HG03442 (cell line): ENCODE results near the gene BCL11B.

Experiments used
- ATAC-seq: cut with Tn5 transposase; IDR thresholded peaks from one replicate; pipeline ENCODE4 v1.9.1; 2021; ENCODE audit warnings: mild to moderate bottlenecking, moderate library complexity; ENCODE audit not compliant: unreplicated experiment

BCL11B gene

DNA sequence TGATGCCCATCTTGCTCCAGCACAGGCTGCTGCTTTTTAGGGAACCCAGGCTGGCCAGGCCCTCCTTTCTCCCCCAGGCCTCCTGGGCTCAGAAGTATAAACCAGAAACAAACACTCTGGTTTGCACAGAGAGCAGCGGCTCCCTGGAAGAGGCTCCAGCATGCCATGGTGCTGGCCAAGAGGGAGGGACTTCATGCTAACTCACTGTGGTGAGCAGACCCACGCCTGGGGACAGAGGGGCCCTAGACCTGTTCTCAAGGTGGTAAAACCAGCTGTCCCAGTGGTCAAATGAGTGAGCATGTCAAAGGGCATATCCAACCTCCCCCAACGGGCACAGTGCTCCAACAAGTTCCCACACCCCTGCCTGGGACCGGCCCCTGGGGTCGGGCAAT lies 15.5 kb downstream of the BCL11B start:
- ATAC-seq: no peak

DNA sequence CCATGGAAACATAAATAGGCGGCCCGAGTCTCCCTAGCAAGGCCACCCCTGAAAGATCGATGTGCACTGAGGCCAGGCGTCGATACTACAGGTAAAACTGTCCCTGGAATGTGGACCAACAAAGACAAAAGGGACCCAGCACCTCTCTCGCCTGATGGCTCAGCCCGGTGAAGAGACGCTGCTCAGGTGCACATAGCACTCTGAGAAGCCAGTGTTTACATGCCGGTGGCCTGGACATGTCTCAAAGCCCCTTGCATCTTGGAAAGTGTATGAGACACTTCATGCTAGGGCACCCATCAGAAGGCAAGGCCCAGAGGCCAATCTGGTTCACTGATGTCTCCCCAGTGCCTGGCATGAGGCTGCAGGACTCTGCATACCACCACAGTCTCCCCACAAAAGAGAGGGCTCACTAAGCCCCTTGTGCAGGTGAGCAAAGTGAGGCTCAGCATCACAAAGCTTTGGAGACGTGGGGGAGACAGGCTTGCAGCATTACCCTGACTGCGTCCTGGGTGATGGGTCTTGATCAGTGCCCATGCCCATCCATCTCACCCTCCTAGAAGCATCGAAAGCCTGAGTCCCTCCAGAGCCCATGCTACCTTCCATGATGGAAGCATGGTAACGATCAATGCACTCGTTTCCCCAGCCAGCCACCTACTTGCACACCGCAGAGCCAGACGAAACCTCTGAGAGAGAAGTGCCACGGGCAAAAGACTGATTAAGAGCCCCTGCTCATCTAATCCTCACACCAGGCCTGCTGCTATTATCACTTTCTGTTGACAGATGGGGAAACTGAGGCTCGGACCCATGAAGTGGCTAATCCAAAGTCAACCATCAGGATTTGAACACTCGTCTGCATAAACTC lies 16.1 kb downstream of the BCL11B start:
- ATAC-seq: no peak

DNA sequence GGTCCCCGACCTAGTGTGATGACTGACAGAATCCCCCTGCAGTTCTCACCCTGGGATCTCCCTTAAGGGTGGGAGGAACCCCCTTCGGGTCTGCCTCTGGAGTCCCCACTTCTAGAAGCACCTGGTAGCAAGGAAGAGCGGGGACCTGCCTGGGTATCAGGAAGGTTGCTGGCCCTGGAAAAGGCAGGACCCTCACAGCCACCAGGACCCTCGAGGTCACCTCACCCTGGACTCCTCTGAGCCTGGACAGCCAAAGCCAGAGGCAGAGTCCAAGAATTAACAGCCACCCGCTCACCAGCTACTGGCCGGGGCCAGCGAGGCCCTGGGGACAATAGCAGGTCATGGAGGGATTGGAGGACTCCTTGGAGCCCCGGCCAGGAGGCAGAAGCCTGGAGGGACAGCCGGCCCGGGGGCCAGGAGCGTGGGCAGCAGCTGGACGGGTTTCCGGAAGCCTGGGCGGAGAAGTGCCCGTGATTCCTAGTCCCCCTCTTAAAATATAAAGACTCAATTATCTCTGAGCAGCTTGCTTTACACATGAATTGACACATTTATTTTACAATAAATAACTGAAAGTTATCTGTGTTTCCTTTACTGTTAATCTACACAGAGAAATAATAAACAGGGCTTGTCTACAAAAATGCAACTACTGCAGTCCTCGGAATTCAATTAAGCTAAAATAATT lies 17.5 kb downstream of the BCL11B start:
- ATAC-seq: no peak

DNA sequence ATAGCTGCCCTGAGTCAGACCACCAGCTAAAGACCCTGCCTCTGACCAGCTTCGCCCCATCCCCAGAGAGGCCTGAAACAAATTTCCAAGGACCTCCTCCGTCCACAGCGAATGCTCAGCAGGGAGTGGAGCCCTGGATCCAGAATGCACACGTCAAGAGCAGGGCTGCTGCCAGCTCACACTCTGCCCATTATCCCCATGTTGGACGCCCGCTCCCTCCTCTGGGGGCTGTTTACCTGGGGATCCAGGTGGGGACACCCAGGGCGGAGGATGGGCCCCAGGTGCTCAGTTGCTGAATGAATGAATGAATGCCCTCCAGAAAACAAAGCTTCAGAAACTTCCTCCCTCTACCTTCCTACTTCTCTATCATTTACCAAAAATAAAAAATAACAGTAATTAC lies 18.1 kb downstream of the BCL11B start:
- ATAC-seq: no peak

DNA sequence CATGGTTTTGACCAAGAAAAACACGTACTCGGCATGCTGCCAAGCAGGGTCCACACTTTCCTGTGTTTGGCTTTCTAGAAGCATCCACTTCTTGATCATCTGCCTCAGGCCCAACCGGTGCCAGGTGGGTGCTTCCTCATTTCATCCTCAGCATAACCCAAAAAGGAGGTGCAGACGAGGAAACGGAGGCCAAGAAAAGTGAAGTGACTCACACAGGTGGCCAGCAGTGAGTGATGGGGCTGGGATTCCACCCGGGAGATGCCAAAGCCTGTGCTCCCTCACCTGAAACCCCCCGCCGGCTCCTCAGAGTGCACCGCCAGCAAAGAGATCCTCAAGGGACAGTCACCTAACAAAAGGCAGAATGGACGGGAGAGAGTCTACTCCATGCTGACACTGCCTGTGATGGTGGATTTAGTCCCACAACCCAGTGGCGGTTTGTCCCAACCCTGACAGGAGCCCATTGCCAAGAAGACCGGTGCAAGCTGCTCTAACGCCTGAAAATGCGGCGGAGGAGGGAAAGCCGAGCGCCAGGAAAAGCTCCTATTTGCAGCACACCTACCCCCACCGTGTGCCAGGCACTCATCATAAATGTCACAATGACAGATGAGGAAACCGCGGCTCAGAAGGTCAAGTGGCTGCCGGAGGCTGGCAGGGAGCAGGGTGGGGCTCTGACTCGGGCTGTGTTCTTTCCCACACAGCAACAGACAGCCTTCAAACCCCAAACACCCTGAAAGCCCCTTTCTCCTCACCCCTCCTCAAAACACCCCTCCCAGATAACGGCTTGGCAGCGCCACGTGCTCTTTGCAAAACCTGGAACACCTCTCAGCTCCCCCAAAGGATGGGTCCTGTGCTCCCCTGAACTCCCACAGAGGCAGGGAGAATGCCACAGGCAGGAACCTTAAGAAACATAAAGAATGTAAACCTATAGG lies 18.8 kb downstream of the BCL11B start:
- ATAC-seq: no peak

DNA sequence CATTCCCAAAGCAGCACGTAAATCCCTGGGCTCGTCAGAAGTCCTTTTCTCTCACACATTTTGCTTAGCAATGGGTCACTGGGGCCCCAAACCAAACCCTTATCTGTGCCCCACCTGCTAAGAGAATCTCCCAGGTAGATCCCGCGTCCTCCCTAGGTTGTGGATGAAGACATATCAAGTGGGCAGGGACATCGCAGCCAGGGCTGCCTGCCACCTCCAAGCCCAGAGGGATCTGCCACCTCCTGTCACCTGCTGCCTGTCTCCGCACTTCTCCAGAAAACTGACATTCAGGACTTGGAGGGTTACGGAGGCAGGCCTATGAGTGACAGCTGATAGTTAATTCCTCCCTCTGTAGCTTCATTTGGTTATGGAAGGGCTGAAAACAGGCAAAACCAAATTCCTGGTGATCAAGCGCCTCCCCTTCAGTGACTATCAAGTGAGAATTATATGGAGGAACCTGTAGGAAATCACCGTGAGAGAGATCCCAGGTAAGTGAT lies 19.5 kb downstream of the BCL11B start:
- no peak for ATAC-seq

DNA sequence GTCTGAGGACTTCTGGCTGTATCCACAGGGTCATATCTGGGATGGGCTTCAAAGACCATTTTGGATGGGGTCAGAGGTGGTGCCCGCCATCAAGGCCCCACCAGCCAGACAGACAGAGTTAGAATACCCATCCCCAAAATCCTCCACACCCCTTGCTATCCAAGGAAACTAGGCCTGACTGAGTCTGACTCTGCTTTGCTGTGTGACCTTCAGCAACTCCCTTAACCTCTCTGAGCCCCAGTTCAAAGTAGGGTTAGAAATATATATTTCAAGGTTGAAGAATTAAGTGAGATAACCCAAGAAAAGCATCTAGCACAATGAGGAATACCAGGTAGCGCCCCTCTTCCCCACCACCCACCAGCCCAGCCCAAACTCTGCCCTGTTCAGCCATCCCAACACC lies 20.3 kb downstream of the BCL11B start:
- no peak for ATAC-seq

DNA sequence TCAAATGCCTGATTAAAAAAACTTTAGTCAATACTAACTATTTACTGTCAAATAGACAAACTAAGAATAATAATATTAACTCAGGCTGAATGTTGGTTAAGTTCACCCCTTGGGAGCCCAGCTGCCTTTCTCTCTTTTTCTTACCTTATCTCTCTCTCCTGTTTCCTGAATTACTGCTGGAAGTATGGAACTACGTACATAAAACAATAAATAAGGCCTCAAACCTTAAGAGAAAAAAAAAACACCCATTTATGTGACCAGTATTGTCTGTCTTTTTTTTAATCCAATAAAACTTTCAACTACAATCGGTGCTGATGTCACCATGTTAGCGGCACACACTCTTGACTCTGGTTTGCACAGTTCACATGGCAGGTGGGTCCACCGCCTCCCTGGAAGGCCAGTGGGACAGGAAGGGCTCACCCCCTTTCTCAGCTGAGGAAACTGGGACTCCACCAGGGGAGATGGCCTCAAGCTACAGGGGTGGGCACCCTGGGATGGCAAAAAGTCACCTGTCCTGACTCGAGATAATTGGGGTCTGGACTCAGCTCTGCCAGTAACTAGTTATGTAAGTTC lies 21.3 kb downstream of the BCL11B start:
- no peak for ATAC-seq

DNA sequence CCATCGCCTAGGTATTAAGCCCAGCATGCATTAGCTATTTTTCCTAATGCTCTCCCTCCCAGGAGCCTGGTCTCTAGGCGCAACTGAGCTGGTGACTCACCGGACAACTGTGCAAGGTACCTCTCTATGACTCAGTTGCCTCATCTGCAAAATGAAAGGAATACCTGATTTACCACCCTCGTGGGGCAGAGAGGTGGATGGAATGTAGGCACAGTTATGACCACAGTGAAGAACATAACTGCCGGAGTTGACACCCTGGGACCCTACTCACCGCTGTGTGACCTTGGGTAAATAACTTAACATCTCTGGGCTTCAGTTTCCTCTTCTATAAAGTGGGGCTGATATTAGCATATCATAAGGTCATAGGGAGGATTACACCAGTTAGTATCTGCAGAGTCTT lies 22.6 kb downstream of the BCL11B start:
- ATAC-seq: no peak

DNA sequence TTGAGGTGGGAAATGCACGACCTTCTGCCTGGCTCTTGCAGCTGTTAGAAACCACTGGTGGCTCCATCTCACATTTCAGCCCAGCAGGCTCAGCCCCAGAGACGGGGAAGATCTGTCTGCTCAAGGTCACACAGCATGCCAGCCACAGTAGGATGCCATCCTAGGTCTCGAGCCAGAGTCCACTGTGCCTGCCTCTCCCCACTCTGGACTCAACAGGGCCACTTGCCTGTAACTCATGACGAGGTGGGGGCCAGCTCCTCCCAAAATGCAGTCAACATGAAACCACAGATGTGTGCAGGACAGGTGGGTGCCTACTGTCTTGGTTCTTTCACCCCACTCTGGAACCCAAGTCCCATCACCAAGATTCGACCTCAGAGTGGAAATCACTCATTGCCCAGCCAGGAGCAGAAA lies 23.2 kb downstream of the BCL11B start:
- no peak for ATAC-seq

DNA sequence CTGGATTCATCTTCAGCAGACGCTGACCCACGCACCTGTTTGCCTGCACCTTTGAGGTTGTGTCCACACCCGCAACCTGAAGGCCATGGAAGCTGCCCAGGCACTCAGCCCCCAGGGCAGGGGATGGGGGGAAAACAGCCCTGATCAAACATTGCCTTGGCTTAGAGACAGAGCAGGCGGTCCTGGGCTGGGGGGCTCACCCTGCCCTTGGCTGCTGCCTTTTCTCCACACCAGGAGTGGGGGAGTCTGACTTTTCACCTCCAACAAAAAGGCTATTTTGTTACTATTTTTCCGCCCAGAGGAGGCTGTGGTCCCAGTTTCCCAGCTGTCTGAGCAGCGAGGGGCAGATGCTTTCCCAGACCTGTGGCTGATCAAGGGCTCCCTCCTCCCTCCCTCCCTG lies 24.2 kb downstream of the BCL11B start:
- ATAC-seq: no peak

DNA sequence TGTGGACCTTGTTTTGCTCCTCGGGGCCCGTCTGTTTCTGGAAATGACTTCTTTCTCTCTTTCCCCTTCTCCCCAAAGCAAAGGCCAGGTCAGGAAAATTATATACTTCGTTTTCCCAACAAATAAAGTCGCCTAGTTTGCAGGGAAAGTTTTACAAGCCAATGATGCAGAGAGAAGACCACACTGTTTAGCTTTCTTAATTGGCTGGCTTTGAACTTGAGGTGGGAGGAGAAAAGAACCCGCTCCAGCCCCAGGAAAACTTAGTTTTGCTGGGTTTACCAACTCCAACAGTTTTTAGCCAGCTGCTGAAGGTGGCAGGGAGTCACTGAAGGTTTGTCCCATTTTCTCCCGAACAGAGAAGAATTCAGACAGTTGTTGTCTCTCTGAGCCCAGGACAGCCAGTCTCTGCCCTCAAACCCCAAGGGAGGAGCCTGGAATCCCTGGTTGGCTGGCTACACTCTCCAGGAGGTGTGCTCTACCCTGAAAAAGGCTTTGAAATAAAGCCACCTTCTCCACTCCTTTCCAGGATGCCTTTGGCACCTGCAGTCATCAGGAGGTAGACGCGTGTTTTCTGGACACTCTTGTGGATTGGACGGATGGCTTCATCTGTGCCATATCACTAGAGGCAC lies 24.8 kb downstream of the BCL11B start:
- ATAC-seq: no peak

DNA sequence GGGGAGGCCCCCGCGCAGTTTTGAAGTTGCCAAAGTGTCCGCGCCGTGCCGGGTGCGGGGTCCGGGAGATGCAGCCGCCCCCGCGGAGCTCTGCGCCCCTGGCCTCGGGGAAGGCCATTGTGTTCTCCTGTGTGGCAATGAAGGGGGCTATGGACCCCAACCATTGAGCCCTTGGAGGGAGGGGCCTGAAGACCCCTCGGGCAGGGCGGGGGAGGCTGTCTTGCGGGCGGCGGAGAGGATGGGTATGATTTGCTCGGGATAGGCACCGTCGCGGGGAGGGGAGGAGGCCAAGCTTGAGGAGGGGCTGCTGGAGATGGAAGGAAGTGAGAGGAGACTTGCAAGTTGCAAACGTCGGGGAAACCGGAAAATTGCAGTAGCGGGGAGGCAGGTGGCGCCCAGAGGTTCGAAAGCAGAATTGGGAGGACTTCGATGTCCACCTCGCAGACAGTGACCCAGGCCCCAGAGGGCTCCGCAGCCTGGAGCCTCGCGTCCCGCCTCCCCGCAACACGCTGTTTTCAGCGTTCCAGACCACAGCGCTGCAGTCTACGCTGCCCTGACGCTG lies 25.4 kb downstream of the BCL11B start:
- no peak for ATAC-seq

DNA sequence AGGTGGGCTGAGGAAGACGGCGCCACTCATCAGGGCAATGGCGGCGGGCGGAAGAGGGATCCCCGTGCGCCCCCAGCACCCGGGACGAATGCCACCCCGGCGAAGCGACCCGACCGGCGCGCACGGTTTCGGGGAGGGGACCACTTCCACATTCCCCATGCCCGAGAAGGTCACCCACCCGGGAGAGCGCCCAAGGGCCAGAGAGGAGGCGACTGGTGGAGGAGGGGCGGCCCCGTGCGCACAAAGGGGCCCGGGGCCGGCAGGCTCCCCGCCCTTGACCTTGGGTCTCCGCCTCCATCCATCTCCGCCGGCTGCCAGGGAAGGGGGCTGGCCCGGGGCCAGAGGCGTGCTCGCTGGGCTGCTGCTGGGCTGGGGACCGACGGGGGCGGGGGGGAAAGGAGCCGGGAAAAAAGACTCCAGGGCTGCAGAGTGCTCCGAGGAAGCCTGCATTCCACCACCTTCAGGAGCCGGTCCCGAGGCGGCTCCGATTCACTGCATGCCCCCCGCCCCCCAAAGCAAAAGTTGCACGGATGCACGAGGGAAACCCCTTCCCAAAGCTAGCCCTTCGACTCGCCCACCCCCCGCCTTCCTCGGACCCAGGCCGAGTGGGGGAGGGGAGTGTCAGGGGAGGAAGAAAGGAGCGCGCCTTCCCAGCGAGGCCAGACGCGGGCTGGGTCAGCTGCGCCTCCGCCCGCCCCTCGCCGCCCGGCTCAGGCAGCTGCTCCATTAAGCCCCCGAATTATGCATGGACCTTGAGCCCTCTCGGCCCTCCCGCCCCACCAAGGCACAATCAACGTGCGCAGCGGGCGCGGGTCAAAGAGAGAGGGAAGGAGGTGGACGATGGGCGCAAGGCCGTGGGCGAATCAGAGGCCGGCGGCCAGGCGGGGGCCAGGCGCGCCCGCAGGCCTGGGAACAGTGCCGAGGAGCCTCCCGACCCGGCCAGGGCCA lies 26.2 kb downstream of the BCL11B start:
- no peak for ATAC-seq

DNA sequence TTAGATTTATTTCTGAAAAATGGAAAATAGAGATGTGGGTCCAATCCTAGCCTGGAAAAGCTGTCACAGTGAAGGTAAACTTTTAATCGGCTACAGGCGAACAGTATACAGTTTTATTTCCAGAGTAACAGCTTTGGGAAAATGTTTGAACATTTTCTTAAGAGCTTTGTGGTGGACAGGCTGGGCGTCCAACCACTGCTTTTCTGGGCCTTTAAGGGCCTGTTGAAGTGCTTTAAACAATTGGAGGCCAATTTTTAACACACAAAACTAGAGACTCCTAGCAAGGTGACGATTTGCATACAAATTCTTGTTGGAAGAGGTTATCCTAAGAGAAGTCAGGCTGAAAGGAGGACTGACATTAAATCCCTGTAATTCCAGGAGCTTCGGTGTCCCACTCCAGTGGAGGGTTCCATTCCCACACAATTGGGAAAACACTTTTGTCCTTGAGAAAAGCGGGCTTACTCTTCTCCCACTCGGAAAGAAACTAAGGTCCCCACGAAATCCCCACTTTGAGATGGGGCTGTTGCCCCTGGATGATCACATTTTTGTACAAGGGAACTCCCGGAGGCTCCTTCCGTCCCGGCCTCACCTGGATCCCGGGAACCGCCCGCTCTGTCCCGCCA lies 26.9 kb downstream of the BCL11B start:
- no peak for ATAC-seq

DNA sequence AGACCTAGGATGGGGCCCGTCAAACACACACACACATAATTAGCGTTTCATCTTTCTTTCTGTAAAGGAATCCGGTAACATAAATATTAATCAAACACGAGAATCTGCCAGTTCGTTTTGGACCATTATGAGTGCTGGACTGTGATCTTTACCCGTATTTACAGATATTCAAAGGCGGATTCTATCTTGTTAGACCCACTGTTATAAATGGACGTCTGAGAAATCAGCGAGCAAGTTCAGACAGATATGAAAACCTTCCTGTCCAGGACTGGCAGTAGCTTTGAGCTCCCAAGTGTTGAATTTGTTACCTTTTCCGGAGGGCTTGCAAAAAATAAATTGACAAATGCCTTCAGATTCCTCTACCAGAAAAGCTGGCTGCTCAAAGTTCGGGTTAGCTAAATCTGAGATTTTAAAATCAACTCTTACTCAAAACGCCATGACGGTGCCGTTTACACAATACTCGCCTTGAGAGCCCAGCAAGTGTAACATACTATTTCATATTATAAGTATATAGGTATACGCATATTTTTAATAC lies 27.6 kb downstream of the BCL11B start:
- ATAC-seq: no peak

DNA sequence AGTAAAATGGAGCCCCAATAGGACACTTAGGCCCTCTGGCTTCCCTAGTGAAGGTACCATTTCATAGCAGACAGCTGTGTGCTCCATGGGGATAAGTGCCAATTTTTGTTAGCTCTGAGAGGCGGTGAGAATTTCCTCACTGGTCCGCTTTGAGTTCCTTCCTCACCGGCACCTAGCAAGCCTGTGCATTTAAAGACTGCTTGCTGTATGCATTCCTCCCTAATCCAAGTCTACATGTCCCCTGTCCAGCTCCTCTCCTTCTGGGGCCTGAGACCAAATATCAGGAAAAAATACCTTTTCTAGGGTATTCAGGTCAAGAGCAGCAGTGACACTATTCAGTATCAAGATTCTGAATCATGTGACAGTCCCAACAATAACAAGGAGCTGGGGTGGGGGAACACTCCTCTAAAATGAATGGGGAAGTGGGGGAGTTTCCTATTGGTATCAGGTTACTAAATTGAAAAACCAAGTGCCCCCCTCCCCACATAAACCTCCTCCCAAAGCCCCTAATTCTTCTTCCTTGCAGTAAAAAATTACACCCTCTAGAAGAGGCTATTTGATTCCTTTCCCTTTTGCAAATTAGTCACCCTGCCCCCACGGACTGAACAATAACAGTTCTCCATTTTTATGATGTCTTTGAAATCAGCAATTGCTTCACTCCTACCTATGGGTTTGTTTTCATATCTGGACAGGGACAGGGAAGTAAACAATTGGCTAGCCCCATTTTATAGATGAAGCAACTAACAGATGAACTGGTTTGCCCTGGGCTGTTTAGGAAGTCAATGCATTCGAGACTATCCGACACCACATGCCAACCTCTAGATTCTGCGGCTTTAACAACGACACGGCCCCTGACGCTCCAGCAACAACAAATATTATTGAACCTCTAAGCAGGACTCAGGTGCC lies 28.9 kb downstream of the BCL11B start:
- ATAC-seq: no peak
